GM12872 (cell line): ENCODE measurements around the gene LIFR.

Experiments
- CTCF ChIP-seq: IDR thresholded peaks from 3 replicates; pipeline ENCODE4 v1.5.1; 2011; ENCODE audit warnings: low read depth, mild to moderate bottlenecking, low read length, moderate library complexity; ENCODE audit not compliant: insufficient read depth

Gene LIFR, protein sequence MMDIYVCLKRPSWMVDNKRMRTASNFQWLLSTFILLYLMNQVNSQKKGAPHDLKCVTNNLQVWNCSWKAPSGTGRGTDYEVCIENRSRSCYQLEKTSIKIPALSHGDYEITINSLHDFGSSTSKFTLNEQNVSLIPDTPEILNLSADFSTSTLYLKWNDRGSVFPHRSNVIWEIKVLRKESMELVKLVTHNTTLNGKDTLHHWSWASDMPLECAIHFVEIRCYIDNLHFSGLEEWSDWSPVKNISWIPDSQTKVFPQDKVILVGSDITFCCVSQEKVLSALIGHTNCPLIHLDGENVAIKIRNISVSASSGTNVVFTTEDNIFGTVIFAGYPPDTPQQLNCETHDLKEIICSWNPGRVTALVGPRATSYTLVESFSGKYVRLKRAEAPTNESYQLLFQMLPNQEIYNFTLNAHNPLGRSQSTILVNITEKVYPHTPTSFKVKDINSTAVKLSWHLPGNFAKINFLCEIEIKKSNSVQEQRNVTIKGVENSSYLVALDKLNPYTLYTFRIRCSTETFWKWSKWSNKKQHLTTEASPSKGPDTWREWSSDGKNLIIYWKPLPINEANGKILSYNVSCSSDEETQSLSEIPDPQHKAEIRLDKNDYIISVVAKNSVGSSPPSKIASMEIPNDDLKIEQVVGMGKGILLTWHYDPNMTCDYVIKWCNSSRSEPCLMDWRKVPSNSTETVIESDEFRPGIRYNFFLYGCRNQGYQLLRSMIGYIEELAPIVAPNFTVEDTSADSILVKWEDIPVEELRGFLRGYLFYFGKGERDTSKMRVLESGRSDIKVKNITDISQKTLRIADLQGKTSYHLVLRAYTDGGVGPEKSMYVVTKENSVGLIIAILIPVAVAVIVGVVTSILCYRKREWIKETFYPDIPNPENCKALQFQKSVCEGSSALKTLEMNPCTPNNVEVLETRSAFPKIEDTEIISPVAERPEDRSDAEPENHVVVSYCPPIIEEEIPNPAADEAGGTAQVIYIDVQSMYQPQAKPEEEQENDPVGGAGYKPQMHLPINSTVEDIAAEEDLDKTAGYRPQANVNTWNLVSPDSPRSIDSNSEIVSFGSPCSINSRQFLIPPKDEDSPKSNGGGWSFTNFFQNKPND

DNA sequence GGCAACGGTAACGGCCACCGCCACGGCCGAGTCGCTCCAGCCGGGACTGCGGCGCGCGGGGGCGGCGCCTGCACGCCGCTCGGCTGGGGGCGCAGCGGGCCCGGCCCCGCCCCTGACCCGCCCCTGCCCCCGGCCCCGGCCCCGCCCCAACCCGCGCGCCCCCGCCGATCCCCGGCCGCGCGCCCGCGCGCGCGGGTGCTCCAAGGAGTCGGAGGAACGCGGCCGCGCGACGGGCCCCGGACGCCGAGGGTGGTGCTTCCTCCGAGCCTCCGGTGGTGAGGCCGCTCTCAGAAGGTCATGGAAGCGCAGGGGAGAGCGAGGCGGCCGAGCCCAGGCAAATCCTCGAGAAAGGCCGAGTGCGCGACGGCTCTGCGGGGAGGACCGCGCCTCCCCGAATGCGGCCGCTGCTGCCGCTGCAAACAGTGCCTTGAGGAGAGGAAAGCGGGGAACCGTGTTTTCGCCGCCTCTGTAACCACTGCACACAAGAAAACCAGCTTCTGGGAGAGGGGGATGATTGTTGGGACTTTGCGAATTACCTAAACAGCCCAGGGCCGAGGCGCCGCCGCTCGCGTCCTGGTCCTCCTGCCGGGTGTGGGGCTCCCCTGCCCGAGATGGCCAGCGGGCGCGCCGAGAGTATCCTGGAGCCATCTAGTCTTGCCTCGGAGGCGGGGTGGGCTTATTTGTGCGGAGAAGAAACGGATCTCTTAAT, at the start of gene LIFR:
LIFR (minus strand) TSS at position 48 of the 709 bp plus-strand sequence. CDS start 25,999 bp downstream, outside the sequence.
- no peak for TF ChIP-seq CTCF

DNA sequence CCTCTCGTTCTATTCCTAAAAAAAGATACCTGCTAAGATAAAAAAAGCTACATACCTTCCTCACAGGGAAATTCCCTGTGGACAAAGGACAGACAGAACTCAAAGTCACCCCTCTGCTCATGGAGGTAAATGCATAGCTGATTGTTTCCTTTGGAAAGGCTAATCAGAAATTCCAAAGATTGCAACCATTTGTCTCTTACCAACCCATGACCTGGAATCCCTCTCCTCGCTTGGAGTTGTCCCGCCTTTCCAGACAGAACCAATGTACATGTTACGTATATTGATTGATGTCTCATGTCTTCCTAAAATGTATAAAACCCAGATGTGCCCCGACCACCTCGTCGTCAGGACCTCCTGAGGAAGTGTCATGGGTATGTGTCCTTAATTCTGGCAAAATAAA, 49.2 kb upstream of the LIFR start:
- no peak for TF ChIP-seq CTCF

GRCh38 chr5:38603691-38604090, 47.2 kb upstream of the LIFR start:
- TF ChIP-seq CTCF, result no peak

DNA sequence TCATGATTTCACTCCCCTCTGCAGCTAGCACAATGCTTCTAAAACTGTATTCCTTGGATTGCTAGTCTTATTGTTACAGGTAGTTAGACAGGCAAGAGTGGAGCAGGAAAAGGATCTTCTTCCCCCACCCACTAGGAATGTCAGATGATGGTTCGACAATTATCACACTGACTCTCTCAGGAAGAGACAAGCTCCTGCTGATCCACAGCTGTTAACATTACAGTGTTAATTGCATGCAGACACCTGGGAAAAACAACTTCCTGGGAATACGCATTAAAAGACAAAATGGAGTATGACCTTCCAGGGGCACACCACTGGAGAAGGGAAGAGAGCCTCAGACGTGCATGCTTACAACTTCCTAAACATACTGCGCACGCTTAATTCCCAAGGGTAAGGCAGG, 46.2 kb upstream of the LIFR start:
- TF ChIP-seq CTCF, result no peak

- TF ChIP-seq CTCF, result no peak
These were observed 45.4 kb upstream of the LIFR start for GRCh38 chr5:38601863-38602298.

DNA sequence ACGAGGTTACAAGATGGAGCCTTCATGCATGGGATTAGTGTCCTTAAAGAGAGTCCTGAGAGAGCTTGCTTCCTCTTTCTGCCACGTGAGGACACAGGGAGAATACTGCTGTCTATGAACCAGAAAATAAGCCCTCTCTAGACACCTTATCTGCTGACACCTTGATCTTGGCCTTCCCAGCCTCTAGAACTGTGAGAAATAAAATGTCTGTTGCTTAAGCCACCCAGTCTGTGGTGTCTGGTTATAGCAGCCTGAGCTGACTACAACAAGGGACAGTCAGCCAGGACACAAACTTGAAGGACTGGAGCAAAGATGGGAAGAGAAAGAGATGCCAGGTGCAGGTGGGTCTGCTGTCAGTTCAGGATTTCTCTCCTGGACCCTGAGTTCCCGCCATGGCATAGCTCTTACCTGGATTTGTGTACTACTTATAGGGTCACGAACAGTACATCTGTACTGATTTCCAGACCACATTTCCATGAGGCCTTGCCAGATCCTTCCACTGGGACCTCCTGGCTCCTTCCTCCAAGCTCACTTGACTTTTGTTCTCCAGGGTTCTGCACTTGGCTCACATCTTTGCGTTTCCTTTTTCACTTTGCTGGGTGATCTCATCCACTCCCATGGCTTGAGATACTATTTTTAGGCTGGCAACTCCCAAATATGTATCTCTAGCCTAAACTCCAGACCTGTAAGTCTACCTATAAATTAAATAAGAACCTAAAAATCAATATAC, 44.9 kb upstream of the LIFR start:
- TF ChIP-seq CTCF, result no peak
